GM12864 (cell line): ENCODE measurements around the gene IKZF2.
"Not testable (repeated sequence)": the region's sequence is repeated elsewhere in the genome, so short reads cannot be mapped to it uniquely, and the experiment has no call there.

Experiments used
- DNase-seq: peaks from one replicate; pipeline ENCODE4 v3.0.0-alpha.2; 2011; ENCODE audit warnings: low read depth
- H3K4me3 ChIP-seq: 2 replicates; pipeline ENCODE4 v1.5.1; 2011; ENCODE audit warnings: mild to moderate bottlenecking, low read depth, low read length, control low read depth
- TF ChIP-seq, protein P1 (sequence below): IDR thresholded peaks from 2 replicates; pipeline ENCODE4 v1.5.1; 2011; ENCODE audit warnings: low read depth, mild to moderate bottlenecking, moderate library complexity, low read length, control low read depth, inconsistent platforms; ENCODE audit errors: missing control alignments

Gene IKZF2

GRCh38 chr2:213034585-213034984 is 116.8 kb downstream of the IKZF2 start:
- no peak for DNase-seq
- TF ChIP-seq, protein P1, sequence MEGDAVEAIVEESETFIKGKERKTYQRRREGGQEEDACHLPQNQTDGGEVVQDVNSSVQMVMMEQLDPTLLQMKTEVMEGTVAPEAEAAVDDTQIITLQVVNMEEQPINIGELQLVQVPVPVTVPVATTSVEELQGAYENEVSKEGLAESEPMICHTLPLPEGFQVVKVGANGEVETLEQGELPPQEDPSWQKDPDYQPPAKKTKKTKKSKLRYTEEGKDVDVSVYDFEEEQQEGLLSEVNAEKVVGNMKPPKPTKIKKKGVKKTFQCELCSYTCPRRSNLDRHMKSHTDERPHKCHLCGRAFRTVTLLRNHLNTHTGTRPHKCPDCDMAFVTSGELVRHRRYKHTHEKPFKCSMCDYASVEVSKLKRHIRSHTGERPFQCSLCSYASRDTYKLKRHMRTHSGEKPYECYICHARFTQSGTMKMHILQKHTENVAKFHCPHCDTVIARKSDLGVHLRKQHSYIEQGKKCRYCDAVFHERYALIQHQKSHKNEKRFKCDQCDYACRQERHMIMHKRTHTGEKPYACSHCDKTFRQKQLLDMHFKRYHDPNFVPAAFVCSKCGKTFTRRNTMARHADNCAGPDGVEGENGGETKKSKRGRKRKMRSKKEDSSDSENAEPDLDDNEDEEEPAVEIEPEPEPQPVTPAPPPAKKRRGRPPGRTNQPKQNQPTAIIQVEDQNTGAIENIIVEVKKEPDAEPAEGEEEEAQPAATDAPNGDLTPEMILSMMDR, result no peak
- no peak overlapping the region for H3K4me3 ChIP-seq

- DNase-seq, result no peak
- no peak overlapping the region for H3K4me3 ChIP-seq
- TF ChIP-seq, protein P1, result no peak
Measured at GRCh38 chr2:213032607-213033006, 118.8 kb downstream of the IKZF2 start.

DNA sequence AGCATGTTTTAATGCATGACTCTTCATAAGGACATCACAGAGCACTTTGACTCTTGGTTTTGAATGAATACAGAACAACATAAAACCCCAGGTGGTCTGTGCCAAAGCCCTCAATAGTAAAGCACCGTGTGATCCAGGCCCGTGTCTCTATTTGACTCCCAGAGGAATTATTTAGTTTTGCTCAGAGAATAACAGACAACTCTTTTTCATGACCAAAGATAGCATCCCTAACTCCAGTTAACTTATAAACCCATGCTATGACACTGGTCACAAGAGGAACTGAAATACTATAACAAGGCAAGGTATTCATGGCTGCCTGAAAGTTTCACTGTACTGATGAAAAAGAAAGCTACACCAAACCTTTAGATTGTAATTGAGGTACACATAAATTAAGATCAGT is 128.4 kb downstream of the IKZF2 start:
- DNase-seq, result peak; percentile 55
- H3K4me3 ChIP-seq, result no peak overlapping the region
- TF ChIP-seq, protein P1, result no peak

GRCh38 chr2:213021971-213022899 is 129.2 kb downstream of the IKZF2 start:
- TF ChIP-seq, protein P1, result no peak
- DNase-seq, result peak; percentile 79
- H3K4me3 ChIP-seq, result peak overlapping the region; percentile 66; the same call in 1 of the 2 replicates

DNA sequence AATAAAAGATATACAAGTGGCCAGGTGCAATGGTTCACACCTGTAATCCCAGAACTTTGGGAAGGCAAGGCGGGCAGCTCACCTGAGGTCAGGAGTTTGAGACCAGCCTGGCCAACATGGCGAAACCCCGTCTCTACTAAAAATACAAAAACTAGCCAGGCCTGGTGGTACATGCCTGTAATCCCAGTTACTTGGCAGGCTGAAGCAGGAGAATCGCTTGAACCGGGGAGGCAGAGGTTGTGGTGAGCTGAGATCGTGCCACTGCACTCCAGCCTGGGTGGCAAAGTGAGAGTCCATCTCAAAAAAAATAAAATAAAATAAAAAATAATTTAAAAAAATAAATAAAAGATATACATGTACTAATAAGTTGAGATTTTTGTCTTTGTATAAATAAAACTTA is 130.5 kb downstream of the IKZF2 start:
- H3K4me3 ChIP-seq, result peak overlapping the region; percentile 66
- DNase-seq, result not testable (repeated sequence)

DNA sequence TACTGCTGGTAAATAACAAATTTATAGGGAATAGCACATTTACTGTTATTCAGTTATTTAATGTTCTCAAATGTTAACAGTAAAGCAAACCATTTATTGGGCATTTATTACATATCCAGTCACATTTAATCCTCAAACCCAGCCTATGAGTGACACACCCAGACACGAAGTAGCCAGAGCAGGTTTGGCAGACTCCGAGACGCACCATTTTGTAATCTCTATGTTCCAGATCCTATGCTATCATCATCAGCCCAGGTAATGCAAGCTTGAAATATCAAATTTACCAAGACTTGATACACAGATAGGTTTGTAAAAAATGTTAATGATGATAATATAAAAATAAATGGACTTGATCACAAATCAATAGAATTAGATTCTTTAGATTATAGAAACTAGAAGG is 131.1 kb downstream of the IKZF2 start:
- TF ChIP-seq, protein P1, result no peak
- H3K4me3 ChIP-seq, result peak overlapping the region; percentile 66
- no peak for DNase-seq

DNA sequence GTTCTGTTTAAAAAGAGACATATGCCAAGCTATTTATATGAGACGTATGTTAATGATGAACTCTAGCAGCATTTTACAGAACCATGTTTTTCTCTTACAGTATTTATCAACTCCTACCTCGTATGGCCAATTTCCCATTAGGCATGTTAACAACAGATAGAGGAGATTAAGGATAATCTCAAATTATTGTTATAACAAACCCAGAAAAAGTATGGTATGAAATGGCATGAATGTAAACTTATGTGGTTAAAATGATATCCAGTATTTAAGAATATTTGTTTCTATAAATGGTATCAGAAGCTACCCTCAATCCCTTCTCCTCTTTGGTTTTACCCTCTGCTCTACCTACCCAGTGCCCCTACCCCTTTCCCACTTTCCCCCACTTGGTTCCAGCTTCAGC is 132.0 kb downstream of the IKZF2 start:
- TF ChIP-seq, protein P1, result no peak
- peak overlapping the region; percentile 66 for H3K4me3 ChIP-seq
- DNase-seq, result no peak
